K562 (cell line): Measurements from ENCODE around the gene NFATC2. TPM values are rescaled to one million over a fixed set of nuclear protein-coding genes. Genes with fewer than 3 reads are reported as not detected.

Experiments
- ATAC-seq: fragments of 200-7000 bp; cut with Tn5 transposase; 3 replicates; pipeline ENCODE4 v1.9.1; 2020; ENCODE audit warnings: moderate library complexity
- BruUV-seq: library from RNA; stranded (reverse); fragments of 400-500 nt; replicated peaks from 2 replicates; lab custom pipeline; 2021; lab: Mats Ljungman, UMichigan
- CTCF ChIA-PET: fragments of 300-600 bp; formaldehyde crosslinking; extraction: SDS; loops from one replicate; lab custom pipeline; 2021; ENCODE audit warnings: low intra/inter-chr PET ratio; lab: Yijun Ruan, JAX
- POLR2A ChIA-PET: fragments of 300-600, 350-650 bp; sonication (Branson Sonifier 250); formaldehyde crosslinking; extraction: SDS; loops from one replicate; lab custom pipeline; 2021; ENCODE audit warnings: antibody characterized with exemption, inconsistent platforms; lab: Yijun Ruan, JAX
- DNase-seq, 4 experiments: peaks; one replicate each; pipeline versions ENCODE4 v3.0.0 to v3.0.0-alpha.2; 2011 to 2018; ENCODE audit warnings: low spot score in 3 of 4, mixed read lengths in 3 of 4; ENCODE audit errors: extremely low read depth in 1 of 4
- FAIRE-seq: peaks from 2 replicates; lab custom pipeline; 2011; peaks lifted over from hg19 to GRCh38; lab: Jason Lieb, UNC
- H2AFZ ChIP-seq: 2 replicates; pipeline ENCODE4 v1.6.0; 2011; ENCODE audit warnings: low read depth, low read length, control low read depth, inconsistent platforms
- H3K27ac ChIP-seq: fragments of 200-600 bp; 3 replicates; pipeline ENCODE4 v1.8.0; 2011; ENCODE audit warnings: low read depth, mild to moderate bottlenecking, control low read depth, inconsistent platforms, low read length, moderate library complexity, mixed read lengths; ENCODE audit errors: extremely low read depth
- H3K27me3 ChIP-seq, 2 experiments: fragments of 300-600 bp in 1 of 2; 2 replicates in 1 of 2; 3 replicates in 1 of 2; pipeline versions ENCODE4 v1.6.0 to v1.8.0; 2011; ENCODE audit warnings: inconsistent platforms in 2 of 2, low read length in 2 of 2, mild to moderate bottlenecking in 1 of 2, mixed read lengths in 1 of 2, moderate library complexity in 1 of 2; ENCODE audit not compliant: control insufficient read depth in 2 of 2, insufficient read depth in 2 of 2
- H3K36me3 ChIP-seq: fragments of 300-600 bp; 3 replicates; pipeline ENCODE4 v1.8.0; 2011; ENCODE audit warnings: mild to moderate bottlenecking, low read length, inconsistent platforms; ENCODE audit not compliant: control insufficient read depth, insufficient read depth
- H3K4me1 ChIP-seq, 2 experiments: fragments of 200-600 bp in 1 of 2; replicated peaks in 1 of 2; 2 replicates in 1 of 2; 3 replicates in 1 of 2; pipeline versions ENCODE4 v1.5.1 to v1.8.0; 2011; ENCODE audit warnings: inconsistent platforms in 2 of 2, low read length in 2 of 2, mild to moderate bottlenecking in 1 of 2, mixed read lengths in 1 of 2, moderate library complexity in 1 of 2; ENCODE audit not compliant: control insufficient read depth in 2 of 2, insufficient read depth in 2 of 2
- H3K4me2 ChIP-seq: 2 replicates; pipeline ENCODE4 v1.6.1; 2011; ENCODE audit warnings: low read length, control low read depth, inconsistent platforms, mixed read lengths; ENCODE audit not compliant: insufficient read depth
- H3K4me3 ChIP-seq: fragments of 200-600 bp; sonication (generic), shearing (Covaris generic); 2 replicates; pipeline ENCODE4 v1.5.1; 2016; ENCODE audit warnings: control low read depth, inconsistent platforms
- H3K79me2 ChIP-seq: fragments of 200-600 bp; 3 replicates; pipeline ENCODE4 v1.8.0; 2011; ENCODE audit warnings: low read length, inconsistent platforms; ENCODE audit not compliant: control insufficient read depth, insufficient read depth
- H3K9ac ChIP-seq, 2 experiments: 2 replicates each; pipeline versions ENCODE4 v1.6.0 to v1.6.1; 2011; ENCODE audit warnings: low read depth in 2 of 2, low read length in 2 of 2, control low read depth in 1 of 2, inconsistent platforms in 1 of 2, mild to moderate bottlenecking in 1 of 2, mixed read lengths in 1 of 2; ENCODE audit not compliant: insufficient read depth in 1 of 2
- H3K9me1 ChIP-seq: one replicate; pipeline ENCODE4 v1.6.0; 2011; ENCODE audit warnings: inconsistent platforms, mild to moderate bottlenecking, low read length, moderate library complexity; ENCODE audit not compliant: control insufficient read depth, insufficient read depth
- H3K9me3 ChIP-seq: replicated peaks from 2 replicates; pipeline ENCODE4 v1.5.1; 2011; ENCODE audit warnings: low read depth, low read length, inconsistent platforms; ENCODE audit not compliant: control insufficient read depth, insufficient read depth
- H4K20me1 ChIP-seq: replicated peaks from 2 replicates; pipeline ENCODE4 v1.6.1; 2011; ENCODE audit warnings: low read length, inconsistent platforms, mixed read lengths; ENCODE audit not compliant: control insufficient read depth, insufficient read depth
- CBX2 ChIP-seq: fragments of 200-600 bp; sonication (generic); IDR thresholded peaks from one replicate; pipeline ENCODE4 v1.6.1; 2012; ENCODE audit warnings: mild to moderate bottlenecking, low read length, inconsistent platforms; ENCODE audit not compliant: insufficient read depth, poor library complexity, severe bottlenecking
- ZBED1 ChIP-seq: IDR thresholded peaks from 2 replicates; pipeline ENCODE4 v1.6.1; 2014
- ZBTB7A ChIP-seq: IDR thresholded peaks from 2 replicates; pipeline ENCODE4 v1.6.1; 2011; ENCODE audit warnings: low read depth, mild to moderate bottlenecking, low read length, moderate library complexity, borderline replicate concordance; ENCODE audit not compliant: control insufficient read depth
- ZNF740 ChIP-seq, 3 experiments: fragments of 200-800 bp in 1 of 3; sonication (Bioruptor generic) in 1 of 3; sonication (generic) in 1 of 3; formaldehyde crosslinking in 1 of 3; IDR thresholded peaks; 2 replicates each; pipeline versions ENCODE4 v1.6.1 to v1.8.0; 2016 to 2022; ENCODE audit warnings: mild to moderate bottlenecking in 2 of 3, missing compliant biosample characterization in 2 of 3, missing genetic modification characterization in 2 of 3, missing genetic modification reagents in 1 of 3
- WGBS: fragments of 100-300 bp; shearing (Covaris generic); methylation state at CpG from one replicate; pipeline ENCODE4 v1.1.6; 2016; ENCODE audit warnings: low coverage, mixed read lengths; ENCODE audit not compliant: insufficient coverage; ENCODE audit errors: missing lambda C conversion rate; 5-methylcytosine and 5-hydroxymethylcytosine counted together
- in situ Hi-C: fragments of 300-500 bp; cut with MboI; formaldehyde crosslinking; loops from 4 replicates; pipeline ENCODE4 v1.15.0; 2018; ENCODE audit warnings: inconsistent platforms, mixed read lengths
- intact Hi-C: fragments of 100-400 bp; cut with micrococcal nuclease; formaldehyde crosslinking; loops from 2 replicates; pipeline ENCODE4 v1.14.2; 2022
- polyA plus RNA-seq, 8 experiments: library from polyadenylated mRNA; depleted of rRNA in 4 of 8; stranded (reverse) in 5 of 8; unstranded in 3 of 8; fragments of >200 nt; fragmentation: Nextera tagmentation in 2 of 8; fragmentation: Illumina TruSeq in 1 of 8; extraction: Ambion mirVana in 2 of 8; extraction: Trizol in 1 of 8; gene quantifications; 2 replicates each; pipeline versions ENCODE4 v1.2.1 to v1.2.3, GENCODE V29; 2011 to 2014; ENCODE audit warnings: inconsistent platforms in 1 of 8, missing spikeins in 1 of 8
- total RNA-seq, 7 experiments: library from RNA; depleted of rRNA in 6 of 7; stranded (reverse); fragments of >200 nt in 6 of 7; fragmentation: Illumina TruSeq in 2 of 7; extraction: Trizol in 2 of 7; gene quantifications; 2 replicates each; pipeline versions ENCODE4 v1.2.1 to v1.2.3, GENCODE V29; 2011 to 2021; ENCODE audit warnings: low replicate concordance in 1 of 7

Gene NFATC2
- total and polyA plus RNA-seq, 9 of the 15 experiments (the other 6 are each of a cell fraction or from before 2014, with no cell fraction given): 1.9 to 11.2 (median 3.0) TPM

- in situ Hi-C loops (no loop called here), intact Hi-C loops (no loop called here)
- Histone ChIP-seq H3K4me3 (no peak overlapping the region), H3K79me2 (no peaks in the 10 kb centered on the region), H3K9ac (no peak overlapping the region), H3K27me3 (peaks cover 20 to 25% of the 10 kb centered on the region in 2 experiments), H3K9me1 (no peaks in the 10 kb centered on the region), H3K4me1 (peaks cover 27 to 31% of the 10 kb centered on the region in 2 experiments), H3K36me3 (no peaks in the 10 kb centered on the region), H4K20me1 (peaks cover 6% of the 10 kb centered on the region), H3K4me2 (no peak overlapping the region), H3K9me3 (0 out of 2 replicates have a peak, but pooled peaks cover 2% of the 10 kb centered on the region), H2AFZ (no peak overlapping the region), H3K27ac (no peak overlapping the region)
- TF ChIP-seq ZBTB7A (no peak), ZBED1 (no peak), CBX2 (peak; percentile 82), ZNF740 (CRISPR knock-in tag; IDR thresholded peaks at IDR 0.05) (0 out of 2 replicates have a peak, but pooled peaks have one; percentile 5), ZNF740 (tag; IDR thresholded peaks at IDR 0.05) (no peak)
- FAIRE-seq: no peak
- no TSS peak for BruUV-seq
- DNase-seq: no peak
- ChIA-PET POLR2A (interaction anchor here (0.6 kb wide), 1 partner anchor 185 kb away, joined by 3 read pairs; no protein-coding TSS in a partner anchor), CTCF (no interaction called here)
- no peak for ATAC-seq
- 18% methylated on average over 16 of the region's 16 CpGs for WGBS
Measured at GRCh38 chr20:51560550-51561307, 18.2 kb upstream of the NFATC2 start.
